Measurements from ENCODE around the gene FSIP1.

DNA sequence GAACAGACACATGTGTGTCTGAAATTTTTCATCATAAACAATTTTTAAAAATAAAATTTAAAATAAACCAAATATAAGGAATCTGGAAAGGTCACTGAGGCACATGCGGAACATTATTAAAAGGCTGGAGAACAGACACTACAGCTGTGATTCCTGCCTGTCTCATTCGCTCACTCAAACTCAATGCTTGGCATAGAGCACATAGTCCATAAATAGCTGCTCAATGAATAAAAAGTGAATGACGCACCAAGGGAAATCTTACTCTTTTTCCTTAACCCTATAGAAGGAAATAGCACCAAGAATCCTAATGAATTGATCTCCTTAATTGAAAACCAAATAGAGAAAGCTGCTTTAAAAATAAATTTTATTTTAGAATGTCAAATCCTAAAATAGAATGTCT is 98.4 kb downstream of the FSIP1 start:
- TF ChIP-seq POLR2AphosphoS5 (IDR thresholded peaks at IDR 0.05): no peak
- TF ChIP-seq, protein P1, sequence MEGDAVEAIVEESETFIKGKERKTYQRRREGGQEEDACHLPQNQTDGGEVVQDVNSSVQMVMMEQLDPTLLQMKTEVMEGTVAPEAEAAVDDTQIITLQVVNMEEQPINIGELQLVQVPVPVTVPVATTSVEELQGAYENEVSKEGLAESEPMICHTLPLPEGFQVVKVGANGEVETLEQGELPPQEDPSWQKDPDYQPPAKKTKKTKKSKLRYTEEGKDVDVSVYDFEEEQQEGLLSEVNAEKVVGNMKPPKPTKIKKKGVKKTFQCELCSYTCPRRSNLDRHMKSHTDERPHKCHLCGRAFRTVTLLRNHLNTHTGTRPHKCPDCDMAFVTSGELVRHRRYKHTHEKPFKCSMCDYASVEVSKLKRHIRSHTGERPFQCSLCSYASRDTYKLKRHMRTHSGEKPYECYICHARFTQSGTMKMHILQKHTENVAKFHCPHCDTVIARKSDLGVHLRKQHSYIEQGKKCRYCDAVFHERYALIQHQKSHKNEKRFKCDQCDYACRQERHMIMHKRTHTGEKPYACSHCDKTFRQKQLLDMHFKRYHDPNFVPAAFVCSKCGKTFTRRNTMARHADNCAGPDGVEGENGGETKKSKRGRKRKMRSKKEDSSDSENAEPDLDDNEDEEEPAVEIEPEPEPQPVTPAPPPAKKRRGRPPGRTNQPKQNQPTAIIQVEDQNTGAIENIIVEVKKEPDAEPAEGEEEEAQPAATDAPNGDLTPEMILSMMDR (IDR thresholded peaks at IDR 0.05): no peak
- no peak for TF ChIP-seq POLR2A (IDR thresholded peaks at IDR 0.05; ENCODE audit: low read depth)
- no peak for TF ChIP-seq EP300 (IDR thresholded peaks at IDR 0.05)
